ENCODE measurements around the gene ECHS1.

DNA sequence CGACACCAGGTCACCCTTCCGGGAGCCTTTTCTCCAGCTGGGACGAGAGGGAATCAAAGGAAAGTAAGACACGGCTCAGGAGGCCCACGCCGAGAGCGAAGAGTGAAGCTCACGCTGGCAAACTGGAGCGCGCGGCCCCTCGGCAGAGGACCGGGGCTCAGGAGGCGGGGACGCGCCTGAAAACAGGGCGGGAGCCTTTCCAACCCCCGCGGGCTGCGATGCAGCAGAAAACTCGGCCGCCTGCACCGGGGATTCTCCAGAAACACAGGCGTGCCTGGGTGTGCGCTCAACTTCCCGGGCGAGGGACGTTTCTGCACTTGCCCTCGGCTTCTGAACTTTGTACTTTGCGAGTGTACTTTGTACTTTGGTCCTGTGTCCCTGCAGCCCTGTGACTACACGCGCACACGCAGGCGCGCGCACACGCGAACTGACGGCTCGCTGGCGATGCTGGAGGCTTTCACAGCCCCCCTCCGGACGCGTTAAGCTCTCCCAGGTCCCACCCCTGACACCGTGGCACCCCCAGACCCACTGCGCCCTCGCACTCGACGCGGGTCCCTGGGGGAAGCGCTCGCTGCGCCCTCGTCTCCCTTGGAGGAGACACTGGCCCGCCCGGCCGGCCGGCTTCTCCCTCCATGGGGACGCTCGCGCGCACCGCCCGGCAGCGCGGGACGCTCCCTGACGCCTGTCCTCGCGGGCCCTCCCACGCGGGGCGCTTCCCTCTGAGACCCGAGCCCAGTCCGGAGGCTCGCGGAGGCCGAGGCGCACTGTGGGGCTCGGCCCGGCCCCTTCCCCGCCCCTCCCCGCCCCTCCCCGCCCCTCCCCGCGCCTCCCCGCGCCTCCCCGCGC, 5.3 kb upstream of the ECHS1 start:
- TF ChIP-seq, protein P1, sequence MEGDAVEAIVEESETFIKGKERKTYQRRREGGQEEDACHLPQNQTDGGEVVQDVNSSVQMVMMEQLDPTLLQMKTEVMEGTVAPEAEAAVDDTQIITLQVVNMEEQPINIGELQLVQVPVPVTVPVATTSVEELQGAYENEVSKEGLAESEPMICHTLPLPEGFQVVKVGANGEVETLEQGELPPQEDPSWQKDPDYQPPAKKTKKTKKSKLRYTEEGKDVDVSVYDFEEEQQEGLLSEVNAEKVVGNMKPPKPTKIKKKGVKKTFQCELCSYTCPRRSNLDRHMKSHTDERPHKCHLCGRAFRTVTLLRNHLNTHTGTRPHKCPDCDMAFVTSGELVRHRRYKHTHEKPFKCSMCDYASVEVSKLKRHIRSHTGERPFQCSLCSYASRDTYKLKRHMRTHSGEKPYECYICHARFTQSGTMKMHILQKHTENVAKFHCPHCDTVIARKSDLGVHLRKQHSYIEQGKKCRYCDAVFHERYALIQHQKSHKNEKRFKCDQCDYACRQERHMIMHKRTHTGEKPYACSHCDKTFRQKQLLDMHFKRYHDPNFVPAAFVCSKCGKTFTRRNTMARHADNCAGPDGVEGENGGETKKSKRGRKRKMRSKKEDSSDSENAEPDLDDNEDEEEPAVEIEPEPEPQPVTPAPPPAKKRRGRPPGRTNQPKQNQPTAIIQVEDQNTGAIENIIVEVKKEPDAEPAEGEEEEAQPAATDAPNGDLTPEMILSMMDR (IDR thresholded peaks at IDR 0.05 in 2 of 3, conservative IDR thresholded peaks at IDR 0.05 in 1 of 3; ENCODE audit: borderline replicate concordance in 1 of 3, insufficient read depth in 1 of 3, low read depth in 2 of 3, low read length in 2 of 3): no peak
- TF ChIP-seq, protein P2, sequence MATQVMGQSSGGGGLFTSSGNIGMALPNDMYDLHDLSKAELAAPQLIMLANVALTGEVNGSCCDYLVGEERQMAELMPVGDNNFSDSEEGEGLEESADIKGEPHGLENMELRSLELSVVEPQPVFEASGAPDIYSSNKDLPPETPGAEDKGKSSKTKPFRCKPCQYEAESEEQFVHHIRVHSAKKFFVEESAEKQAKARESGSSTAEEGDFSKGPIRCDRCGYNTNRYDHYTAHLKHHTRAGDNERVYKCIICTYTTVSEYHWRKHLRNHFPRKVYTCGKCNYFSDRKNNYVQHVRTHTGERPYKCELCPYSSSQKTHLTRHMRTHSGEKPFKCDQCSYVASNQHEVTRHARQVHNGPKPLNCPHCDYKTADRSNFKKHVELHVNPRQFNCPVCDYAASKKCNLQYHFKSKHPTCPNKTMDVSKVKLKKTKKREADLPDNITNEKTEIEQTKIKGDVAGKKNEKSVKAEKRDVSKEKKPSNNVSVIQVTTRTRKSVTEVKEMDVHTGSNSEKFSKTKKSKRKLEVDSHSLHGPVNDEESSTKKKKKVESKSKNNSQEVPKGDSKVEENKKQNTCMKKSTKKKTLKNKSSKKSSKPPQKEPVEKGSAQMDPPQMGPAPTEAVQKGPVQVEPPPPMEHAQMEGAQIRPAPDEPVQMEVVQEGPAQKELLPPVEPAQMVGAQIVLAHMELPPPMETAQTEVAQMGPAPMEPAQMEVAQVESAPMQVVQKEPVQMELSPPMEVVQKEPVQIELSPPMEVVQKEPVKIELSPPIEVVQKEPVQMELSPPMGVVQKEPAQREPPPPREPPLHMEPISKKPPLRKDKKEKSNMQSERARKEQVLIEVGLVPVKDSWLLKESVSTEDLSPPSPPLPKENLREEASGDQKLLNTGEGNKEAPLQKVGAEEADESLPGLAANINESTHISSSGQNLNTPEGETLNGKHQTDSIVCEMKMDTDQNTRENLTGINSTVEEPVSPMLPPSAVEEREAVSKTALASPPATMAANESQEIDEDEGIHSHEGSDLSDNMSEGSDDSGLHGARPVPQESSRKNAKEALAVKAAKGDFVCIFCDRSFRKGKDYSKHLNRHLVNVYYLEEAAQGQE (IDR thresholded peaks at IDR 0.05; ENCODE audit: low read depth): no peak
- no peak for TF ChIP-seq RAD21 (IDR thresholded peaks at IDR 0.05; ENCODE audit: low read depth)
- no peak for TF ChIP-seq SRF (IDR thresholded peaks at IDR 0.05; ENCODE audit: low read depth)
- no peak for TF ChIP-seq POLR2AphosphoS5 (IDR thresholded peaks at IDR 0.05; ENCODE audit: low read depth, low read length)
- no peak for TF ChIP-seq FOSL1 (IDR thresholded peaks at IDR 0.05; ENCODE audit: low read depth)
- TF ChIP-seq, protein P3, sequence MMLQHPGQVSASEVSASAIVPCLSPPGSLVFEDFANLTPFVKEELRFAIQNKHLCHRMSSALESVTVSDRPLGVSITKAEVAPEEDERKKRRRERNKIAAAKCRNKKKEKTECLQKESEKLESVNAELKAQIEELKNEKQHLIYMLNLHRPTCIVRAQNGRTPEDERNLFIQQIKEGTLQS (IDR thresholded peaks at IDR 0.05): no peak
- no peak for TF ChIP-seq EZH2 (IDR thresholded peaks at IDR 0.05)
- TF ChIP-seq POLR2A (IDR thresholded peaks at IDR 0.05; ENCODE audit: borderline replicate concordance, extremely low read depth, insufficient read depth, insufficient read length): no peak
- TF ChIP-seq, protein P4, sequence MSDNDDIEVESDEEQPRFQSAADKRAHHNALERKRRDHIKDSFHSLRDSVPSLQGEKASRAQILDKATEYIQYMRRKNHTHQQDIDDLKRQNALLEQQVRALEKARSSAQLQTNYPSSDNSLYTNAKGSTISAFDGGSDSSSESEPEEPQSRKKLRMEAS (IDR thresholded peaks at IDR 0.05): 0 out of 2 replicates have a peak, but pooled peaks have one; percentile 17
- no peak for TF ChIP-seq JUND (IDR thresholded peaks at IDR 0.05)
- no peak for TF ChIP-seq EZH2phosphoT487 (IDR thresholded peaks at IDR 0.05; ENCODE audit: borderline replicate concordance)
- no peak for TF ChIP-seq SIN3A (IDR thresholded peaks at IDR 0.05; ENCODE audit: low read depth)
